Effector CD4-positive, alpha-beta T cell (primary cell): Measurements from ENCODE around the gene CREB5.
"Not testable (repeated sequence)": the region's sequence is repeated elsewhere in the genome, so short reads cannot be mapped to it uniquely, and the experiment has no call there.

Experiments used
- DNase-seq: peaks from one replicate; pipeline ENCODE4 v3.0.0-alpha.2; 2020

Gene CREB5

DNA sequence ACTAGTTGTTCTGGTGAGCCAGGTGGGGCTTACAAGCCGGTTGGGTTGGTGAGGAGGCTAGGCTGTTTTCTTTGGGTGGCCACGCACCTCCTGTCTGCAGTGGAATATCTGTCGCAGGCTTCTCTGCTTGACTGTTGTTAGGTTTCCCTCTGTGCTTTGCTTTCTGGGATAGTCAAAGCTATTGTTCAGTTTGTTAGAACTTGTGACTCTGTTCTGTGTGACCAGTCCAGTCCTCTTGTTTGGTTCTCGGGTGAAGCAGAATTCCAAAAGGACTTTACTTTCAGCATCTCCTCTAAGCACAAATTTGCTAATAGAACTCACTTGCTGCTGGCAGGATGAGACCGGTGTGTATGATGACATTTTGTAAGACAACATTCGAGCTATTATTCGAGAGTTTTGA lies 105.3 kb downstream of the CREB5 start:
- DNase-seq: no peak

DNA sequence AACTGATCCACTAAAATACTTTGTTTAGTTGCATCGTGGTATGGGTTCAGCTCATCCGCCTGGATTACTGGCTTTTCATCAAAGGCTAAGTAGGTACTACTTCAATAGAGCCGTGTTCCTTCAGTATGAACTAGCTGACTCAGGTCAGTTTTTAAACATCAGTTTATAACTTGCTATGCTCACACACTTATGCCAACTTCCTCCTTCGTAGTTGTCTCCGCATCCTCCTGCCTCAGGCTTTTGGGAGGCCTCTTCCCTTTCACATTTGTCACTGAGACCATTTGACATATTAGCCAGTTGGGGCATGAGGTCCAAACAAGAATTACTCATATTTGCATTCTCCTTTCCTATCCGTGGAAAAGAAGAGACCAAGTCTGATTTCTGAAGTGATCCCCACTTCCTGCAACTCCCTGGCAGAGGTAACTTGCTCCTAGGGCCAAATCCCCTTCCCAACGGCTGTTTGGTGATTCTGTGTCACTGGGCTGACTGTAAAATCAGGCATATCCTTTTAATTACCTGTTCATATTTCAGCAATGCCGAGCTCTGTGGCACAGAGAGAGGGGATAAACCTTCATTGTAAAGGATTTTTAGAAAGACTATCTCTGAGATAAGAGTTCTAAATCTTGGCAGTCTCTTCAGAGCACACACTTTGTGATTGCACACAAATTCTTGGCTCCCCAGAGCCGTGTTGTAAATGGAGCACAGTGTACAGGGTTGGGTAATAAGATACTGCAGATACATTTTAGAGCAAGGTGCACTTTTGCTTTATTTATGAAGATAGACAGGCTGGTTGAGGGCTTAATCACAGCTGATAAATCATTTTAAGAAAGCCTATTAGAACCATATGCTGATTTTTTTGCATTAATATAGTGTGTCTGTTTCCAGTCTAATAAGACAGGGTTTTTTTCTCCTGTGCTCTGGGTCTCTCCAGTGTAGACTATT lies 108.0 kb downstream of the CREB5 start:
- DNase-seq: no peak

DNA sequence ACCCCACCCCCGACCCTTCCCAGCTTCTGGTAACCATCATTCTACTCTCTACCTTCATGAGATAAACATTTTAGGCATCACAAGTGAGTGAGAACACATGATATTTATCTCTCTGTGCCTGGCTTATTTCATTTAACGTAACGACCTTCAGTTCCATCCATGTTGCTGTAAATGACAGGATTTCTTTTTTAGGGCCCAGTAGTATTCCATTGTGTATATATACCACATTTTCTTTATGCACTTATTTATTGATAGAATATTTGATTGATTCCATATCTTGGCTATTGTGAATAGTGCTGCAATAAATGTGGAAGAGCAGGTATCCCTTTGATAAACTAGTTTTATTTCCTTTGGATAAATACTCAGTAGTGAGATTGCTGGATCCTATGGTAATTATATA lies 112.7 kb downstream of the CREB5 start:
- no peak for DNase-seq

DNA sequence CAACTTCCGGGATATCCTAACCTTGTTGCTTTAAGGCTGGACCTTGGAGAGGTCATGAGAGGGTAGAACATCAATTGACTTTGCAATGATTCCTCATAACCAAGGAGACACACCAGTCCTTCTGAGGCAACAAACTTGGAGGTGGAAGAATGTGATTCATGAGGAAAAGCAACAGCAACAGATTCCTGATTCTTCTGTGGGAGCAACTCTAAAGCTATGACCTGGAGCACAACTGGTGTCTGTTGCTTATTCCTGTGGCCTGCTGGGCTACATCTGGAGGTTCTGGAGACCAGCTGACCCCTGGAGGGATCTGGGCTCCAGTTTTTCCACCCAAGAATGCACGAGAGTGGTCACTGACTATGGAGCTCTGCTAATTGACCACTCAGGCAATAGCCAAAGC lies 116.6 kb downstream of the CREB5 start:
- no peak for DNase-seq

DNA sequence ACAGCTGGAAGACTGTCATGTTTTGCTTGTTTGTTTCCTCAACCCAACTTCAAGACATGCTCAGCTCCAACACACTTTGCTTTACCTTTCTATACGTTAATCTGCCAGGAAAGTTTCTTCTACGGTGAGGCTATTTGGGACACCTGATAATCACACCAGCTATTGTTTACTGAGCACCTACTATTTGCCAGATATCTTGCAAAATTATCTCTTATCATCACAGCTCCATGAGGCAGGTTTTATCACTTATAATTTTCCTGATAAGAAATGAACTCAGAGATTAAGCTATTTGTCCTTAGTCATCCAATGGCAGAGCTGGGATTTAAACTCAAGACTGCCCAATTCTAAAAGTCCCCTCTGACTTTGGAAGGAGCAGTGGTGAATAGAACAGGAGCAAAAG lies 117.4 kb downstream of the CREB5 start:
- DNase-seq: no peak

DNA sequence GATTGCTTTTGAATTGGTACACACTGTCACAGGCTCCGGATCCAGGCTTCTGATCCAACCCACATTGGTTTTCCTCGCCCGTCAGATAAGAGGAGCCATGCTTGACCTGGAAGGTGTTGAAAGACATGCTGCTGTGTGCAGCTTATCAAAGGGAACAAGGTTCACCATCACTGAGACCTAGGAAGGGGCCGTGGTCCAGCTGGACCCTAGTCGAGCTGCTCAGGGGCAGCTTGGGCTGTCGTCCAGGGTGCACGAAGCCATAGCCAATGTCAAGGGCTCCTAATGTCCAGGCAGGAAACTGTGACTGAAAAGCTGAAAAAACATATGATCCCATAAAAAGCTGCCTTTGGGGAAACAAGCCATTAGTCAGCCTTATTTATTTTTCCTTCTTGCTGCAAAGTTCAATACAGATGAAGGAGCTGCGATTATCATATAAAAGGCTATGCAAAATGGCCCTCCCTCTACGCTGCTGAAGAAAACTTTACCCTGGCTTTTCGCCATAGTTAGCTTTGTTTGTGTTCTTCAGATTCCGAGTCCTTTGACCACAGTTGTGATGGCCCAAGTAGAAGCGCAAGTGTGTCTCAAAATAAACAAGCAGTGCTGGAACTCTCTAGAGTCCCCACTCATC lies 118.0 kb downstream of the CREB5 start:
- no peak for DNase-seq

DNA sequence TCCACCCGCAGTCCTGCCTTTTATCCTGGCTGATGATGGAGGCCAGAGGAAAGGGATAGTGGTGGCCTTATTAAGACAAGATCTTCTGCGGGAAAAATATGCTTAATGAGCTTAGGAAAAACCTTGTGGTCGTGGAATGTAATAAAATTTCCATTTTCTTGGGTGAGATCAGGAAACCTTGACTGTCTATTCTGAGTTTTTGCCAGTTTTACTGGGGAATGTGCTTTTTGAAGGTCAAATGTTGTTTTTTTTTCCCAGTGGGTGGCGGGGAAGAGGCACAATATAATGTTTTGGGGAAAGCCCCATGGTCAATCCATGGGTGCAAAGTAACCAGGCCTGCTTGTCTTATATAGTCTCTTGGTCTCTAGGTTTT lies 118.5 kb downstream of the CREB5 start:
- DNase-seq: no peak

DNA sequence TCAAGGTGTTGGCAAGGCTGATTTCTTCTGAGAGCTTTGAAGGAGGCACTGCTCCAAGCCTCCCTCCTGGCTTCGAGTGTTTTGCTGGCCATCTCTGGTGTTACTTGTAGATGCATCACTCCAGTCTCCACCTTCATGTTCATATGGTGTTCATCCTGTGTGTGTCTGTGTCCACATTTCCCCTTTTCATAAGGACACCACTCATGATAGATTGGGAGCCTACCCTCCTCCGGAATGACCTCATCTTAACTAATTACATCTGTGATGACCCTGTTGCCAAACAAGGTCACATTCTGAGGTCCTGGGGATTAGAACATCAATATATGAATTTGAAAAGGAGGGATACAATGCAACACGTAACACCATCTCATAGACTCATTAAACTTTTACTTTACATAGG lies 119.0 kb downstream of the CREB5 start:
- DNase-seq: no peak

DNA sequence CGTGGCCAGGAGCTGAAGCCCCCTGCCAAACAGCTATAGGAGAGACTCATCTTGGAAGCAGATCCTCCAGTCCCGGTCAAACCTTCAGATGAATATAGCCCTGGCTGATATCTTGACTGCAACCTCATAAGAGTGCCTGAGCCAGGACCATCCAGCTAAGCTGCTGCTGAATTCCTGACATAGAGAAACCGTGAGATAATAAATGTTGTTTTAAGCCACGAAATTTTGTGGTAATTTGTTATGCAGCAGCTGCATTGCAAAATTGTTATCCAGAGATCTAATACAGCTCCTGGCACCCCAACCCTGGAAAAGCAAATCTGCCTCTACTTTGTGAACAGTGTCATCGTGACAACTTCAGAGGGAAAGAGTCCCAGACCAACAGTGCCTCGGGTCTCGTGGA lies 119.9 kb downstream of the CREB5 start:
- no peak for DNase-seq

DNA sequence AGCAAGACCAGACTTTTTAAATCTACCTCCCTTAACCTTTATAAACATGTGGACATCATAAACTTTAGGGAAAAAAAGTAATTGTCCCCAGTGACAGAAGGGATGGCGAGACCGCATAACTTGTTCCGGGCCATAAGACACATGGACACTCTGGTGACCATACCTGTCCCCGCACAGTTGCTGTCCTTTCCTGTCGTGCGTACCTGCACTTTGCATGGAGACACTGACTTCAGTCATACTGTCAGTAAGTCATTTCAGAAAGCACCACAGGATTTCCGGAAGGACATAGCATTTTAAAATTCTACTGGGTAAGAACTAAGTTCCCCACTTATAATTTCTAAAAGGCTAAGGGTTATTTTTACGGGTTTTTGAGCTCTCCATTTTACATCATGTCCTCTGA lies 120.9 kb downstream of the CREB5 start:
- DNase-seq: no peak

DNA sequence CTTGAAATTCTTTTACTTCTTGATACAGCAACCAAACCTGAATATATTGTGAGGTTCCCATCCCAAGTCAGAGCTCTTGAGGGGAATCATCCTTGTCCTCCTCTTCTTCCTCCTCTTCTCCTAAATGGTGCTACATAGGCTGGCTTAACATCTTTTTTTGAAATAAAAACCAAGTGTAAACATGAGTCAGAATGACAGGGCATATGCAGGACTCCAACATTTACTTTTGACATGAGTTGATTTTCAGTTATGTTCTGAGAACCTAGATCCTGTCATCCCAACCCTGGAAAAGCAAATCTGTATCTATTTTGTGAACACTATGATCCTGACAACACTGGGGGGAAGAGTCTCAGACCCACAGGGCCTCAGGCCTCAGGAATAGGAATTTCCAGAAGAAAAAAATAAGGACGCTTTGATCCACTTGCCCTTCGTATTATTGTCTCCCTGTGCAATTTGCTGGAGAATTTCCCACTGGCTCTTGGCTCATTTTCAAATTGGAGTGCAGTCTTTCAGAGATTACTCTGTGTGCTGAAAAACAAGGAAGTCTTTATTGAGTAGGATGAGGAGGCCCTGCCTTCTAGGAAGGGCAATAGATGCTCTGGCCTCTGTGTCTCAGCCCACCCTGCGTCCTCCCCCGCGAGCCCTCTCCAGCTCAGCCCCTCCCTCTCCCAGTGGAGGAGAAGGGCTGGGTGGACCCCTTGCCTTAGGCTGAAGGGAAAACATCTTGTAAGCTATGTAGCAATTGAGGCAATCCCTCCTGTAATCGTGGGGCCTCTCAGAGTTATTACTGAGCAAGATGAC lies 121.6 kb downstream of the CREB5 start:
- no peak for DNase-seq

DNA sequence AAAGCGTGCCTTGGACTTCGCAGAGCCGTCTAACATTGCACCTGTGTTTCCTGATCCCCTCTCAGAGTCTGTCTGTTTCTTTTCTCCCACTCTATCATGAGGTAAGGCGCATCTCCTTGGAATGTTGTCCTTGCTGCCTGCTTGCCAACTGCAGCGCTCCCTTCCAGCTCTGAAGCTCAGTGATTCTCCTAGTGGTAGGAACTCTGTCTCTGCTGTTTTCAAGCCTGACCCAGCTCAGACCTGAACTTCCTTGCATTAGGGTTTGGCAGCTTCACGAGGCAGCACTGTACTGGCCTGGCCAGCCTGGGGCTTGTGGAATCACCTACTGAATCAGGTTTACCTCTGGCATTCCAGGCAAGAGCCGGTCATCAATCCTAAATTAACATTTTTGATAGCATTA lies 123.9 kb downstream of the CREB5 start:
- DNase-seq: no peak

DNA sequence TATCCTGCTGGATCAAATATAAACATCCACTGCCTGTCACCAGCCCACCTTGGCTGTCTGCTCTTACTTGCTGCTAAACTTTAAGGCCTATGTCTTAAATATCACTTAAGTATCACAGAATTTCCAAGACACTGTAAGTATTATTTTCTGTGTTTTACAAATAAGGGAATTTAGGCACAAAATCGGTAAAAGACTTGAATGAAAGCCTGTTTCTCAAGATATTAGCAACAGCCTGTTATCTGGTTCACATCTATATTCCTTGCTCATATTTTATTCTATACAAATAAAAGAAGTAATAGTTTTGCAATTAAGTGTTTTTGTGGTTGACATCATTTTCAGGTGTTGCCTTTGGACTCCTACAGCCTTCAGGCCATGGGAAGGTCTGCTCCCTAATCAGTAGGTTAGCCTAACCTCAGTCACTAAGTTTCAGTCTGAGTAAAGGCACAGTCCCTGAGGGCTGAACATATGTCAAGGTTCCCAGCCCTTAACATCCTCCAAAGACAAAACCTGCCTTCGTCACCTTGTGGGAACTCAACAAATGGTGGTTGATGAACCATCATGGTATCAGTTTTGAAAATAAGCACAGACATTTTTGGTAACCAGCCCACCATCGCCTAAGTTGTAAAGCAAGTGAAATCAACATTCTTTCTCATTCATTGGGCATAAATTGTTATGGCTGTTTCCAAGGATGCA lies 127.1 kb downstream of the CREB5 start:
- DNase-seq: no peak

DNA sequence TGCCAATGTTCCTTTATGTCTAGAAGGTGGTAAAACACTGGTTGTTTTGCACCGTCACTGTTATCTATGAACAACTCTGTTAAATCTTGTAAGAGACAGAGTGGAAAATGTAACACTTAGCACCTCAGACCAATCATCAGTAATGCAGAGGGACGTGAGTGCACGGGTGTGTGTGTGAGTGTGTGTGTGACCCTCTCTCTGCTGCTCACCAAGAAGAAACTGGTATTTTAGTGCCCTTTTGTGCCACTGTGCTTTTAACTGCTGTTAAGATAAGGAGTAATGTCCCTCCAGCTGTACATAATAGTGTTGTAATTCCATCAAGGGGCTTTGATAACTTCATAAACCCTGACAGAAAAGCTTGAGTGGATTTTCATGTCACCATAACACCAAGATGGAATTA lies 130.1 kb downstream of the CREB5 start:
- DNase-seq: no peak

DNA sequence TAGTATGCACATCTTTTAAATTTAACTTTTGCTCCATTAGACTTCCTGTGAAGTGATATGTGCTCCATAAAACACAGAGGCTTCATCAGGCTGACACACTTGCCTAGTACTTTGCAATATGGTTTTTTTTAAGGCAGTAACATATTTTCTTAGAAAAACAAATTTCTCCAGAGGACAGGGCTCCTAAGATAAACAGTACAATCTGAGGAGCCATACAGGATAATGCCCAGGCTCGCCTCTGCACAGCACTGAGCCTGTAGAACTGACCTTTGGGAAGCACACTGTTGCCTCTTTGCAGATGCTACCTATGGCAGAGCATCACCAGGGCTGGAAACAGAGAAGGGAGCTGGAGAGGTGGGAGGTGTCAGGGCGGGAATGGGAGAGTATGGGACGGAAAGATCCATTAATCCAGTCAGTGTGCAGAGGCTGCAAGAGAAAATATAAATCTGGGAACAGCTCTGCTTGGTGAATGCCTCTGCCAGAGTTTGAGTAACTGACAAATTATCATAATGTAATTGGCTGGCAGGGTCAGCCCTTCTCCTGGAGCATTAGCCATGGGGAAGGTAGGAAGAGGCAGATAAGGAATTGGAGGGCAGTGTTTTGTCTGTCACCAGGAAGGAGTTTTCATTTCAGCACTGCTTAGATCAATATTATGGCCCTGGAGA lies 132.3 kb downstream of the CREB5 start:
- no peak for DNase-seq

DNA sequence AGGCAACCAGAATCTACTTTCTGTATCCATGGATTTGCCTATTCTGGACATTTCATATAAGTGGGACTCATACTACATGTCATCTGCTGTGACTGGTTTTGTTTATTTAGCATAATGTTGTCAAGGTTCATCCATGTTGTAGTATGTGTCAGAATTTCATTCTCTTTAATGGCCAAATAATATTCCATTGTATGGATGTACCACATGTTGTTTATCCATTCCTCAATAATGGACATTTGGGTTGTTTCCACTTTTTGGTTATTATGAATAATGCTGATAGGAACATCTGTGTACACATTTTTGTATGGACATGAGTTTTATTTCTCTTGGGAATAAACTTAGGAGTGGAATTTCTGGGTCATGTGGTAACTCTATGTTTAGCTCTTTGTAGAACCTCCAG lies 133.7 kb downstream of the CREB5 start:
- DNase-seq: no peak

DNA sequence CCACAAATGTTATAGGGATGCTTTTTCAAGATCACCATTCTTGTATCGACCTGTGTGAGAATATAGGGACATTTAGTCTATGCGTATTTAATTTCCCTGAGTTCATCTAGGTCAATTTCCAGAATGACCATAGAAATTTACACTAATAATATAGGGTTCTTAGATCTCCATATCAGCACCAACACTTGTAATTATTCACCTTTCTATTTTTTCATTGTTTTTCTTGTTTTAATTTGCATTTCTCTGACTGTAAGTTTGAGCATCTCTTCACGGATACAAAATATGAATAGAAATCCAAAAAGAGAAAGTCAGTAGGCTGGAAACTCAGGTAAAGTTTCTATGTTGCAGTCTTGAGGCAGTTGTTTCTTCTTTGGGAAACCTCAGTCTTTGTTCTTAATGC lies 134.8 kb downstream of the CREB5 start:
- no peak for DNase-seq

DNA sequence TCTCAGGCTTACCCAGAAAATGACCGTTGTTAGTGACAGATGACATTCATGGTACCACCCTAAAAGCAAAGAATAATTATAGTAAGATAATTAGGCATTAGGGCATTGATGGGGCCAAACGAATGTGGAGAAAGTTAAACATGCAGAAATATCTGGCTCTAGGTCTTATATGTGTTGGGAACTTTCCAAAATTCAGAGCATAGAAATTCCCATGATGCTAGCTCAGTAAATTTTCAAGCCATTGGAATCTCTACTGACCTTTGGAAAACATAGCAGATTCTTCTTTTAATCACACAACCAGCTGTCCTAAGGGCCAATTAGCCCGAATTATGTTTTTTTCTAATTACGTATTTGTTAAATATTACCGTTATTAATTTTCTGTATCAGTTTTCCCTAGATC lies 136.1 kb downstream of the CREB5 start:
- no peak for DNase-seq

DNA sequence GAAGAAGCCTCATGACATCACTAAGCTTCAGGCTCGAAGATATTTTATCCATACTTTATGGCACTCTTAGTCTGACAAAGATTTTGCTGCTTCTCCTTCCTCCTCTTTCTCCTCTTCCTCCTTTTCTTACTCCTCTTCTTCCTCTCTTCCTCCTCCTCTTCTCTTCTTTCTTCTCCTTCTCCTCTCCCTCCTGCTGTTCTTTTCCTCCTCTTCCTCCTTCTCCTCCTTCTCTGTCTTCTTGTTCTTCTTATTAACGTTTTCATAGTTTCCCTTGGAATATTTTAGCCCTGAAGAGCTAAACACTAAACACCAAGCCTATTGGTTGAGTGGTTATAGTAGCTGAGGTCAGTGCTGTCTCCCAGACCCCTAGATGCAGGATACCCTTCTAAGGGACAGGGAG lies 137.7 kb downstream of the CREB5 start:
- DNase-seq: no peak

DNA sequence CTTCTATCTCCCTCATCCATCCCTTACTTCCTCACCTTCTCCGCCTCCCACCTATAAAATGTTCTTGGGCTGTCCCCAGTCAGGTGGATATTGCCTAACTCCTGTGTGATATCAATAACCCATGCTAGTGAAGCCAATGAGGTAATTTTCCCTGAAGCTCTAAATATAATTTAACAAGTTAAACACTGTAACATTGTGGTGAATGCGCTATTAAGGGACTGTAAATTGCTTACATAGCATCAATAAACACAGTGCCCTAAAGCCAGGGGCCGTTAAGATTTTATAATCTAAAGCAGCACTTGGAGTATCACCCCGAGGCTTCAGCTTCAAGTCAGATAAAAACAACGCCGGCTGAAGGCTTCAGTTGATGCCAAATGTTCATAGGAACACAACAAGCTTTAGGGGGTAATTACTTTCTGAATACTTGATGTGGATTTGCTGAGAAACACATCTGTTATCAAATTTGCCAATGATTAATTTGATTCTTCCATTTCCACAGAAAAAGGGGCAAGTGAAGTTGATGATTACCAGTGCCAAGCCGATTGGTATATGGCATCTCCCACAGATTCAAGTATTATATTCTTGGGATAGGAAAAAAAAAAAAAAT lies 138.4 kb downstream of the CREB5 start:
- no peak for DNase-seq

DNA sequence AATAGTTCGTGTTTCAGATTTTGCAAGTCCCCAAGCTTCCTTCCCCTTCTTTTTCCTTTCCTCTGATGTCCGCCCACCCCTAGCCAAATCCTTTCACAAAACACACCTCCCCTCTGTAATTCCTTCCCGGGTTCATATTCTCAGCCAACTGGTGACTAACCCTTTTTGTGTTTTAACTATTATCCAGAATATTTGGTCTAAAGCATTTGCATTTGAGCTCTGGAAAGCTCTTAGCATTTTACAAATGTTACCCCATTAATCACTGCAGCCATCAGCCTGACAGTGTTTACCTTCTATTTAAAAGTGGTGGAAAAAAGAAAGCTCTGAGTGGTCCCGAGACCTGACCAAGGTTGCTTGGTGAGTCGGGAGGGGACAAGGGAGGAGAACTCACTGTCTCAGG lies 139.0 kb downstream of the CREB5 start:
- DNase-seq: no peak

DNA sequence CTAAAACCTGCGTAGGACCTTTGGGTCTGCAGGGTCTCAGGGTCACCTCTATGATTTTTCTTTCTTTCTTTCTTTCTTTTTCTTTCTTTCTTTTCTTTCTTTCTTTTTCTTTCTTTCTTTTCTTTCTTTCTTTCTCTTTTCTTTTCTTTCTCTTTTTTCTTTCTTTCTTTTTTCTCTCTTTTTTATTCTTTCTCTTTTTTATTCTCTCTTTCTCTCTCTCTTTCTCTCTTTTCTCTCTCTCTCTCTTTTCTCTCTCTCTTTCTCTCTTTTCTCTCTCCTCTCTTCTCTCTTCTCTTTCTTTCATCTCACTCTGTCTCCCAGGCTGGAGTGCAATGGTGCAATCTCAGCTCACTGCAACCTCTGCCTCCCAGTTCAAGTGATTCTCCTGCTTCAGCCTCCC lies 139.4 kb downstream of the CREB5 start:
- DNase-seq: not testable (repeated sequence)
